ENCODE data around the gene DCC. TPM values are rescaled to one million over a fixed set of nuclear protein-coding genes. Genes with fewer than 3 reads are reported as not detected.
A peak's percentile ranks its signal among the peaks of the same experiment; 100 is the strongest.

DCC gene
- total RNA-seq, 1 experiment from 2014 or later, result not detected

GRCh38 chr18:52933356-52933755 is 593.4 kb downstream of the DCC start:
- DNase-seq (ENCODE audit: unreplicated experiment), result no peak
- Mint-ChIP-seq H3K9me3 (ENCODE audit: unreplicated experiment) (peaks cover 10% of the 10 kb centered on the region), H3K4me1 (ENCODE audit: insufficient read depth, unreplicated experiment) (no peaks in the 10 kb centered on the region), H3K27ac (ENCODE audit: low read depth, unreplicated experiment) (no peak overlapping the region), H3K27me3 (ENCODE audit: insufficient read depth, unreplicated experiment) (no peaks in the 10 kb centered on the region), H3K4me3 (ENCODE audit: unreplicated experiment) (no peak overlapping the region), H3K36me3 (ENCODE audit: insufficient read depth, unreplicated experiment) (no peaks in the 10 kb centered on the region)
- intact Hi-C loops (cut with micrococcal nuclease), result no loop called here
- TF ChIP-seq CTCF (IDR thresholded peaks at IDR 0.05; ENCODE audit: unreplicated experiment), result no peak
- ChIA-PET CTCF (interaction anchor here (0.7 kb wide), 1 partner anchor 11 kb away, joined by 3 read pairs; no protein-coding TSS in a partner anchor), POLR2A (no interaction called here)
- no TSS peak for BruUV-seq (replicated peaks)

- no TSS peak for BruUV-seq (replicated peaks)
- no peak for TF ChIP-seq CTCF (IDR thresholded peaks at IDR 0.05; ENCODE audit: unreplicated experiment)
- DNase-seq (ENCODE audit: unreplicated experiment), result peak; percentile 54
- H3K27ac Mint-ChIP-seq (ENCODE audit: low read depth, unreplicated experiment), result no peak overlapping the region
- CTCF ChIA-PET, result interaction anchor here (0.5 kb wide), 1 partner anchor 29 kb away, joined by 3 read pairs; no protein-coding TSS in a partner anchor
- intact Hi-C loops (cut with micrococcal nuclease), result no loop called here
- peaks cover 21% of the 10 kb centered on the region for H3K9me3 Mint-ChIP-seq (ENCODE audit: unreplicated experiment)
- POLR2A ChIA-PET, result no interaction called here
- no peaks in the 10 kb centered on the region for H3K36me3 Mint-ChIP-seq (ENCODE audit: insufficient read depth, unreplicated experiment)
- no peaks in the 10 kb centered on the region for H3K4me1 Mint-ChIP-seq (ENCODE audit: insufficient read depth, unreplicated experiment)
- no peaks in the 10 kb centered on the region for H3K27me3 Mint-ChIP-seq (ENCODE audit: insufficient read depth, unreplicated experiment)
- no peak overlapping the region for H3K4me3 Mint-ChIP-seq (ENCODE audit: unreplicated experiment)
Observed at GRCh38 chr18:52936931-52937330, 596.9 kb downstream of the DCC start.

GRCh38 chr18:52937840-52938239 is 597.8 kb downstream of the DCC start:
- Mint-ChIP-seq H3K9me3 (ENCODE audit: unreplicated experiment) (peaks cover 21% of the 10 kb centered on the region), H3K4me3 (ENCODE audit: unreplicated experiment) (no peak overlapping the region), H3K4me1 (ENCODE audit: insufficient read depth, unreplicated experiment) (no peaks in the 10 kb centered on the region), H3K27me3 (ENCODE audit: insufficient read depth, unreplicated experiment) (no peaks in the 10 kb centered on the region), H3K36me3 (ENCODE audit: insufficient read depth, unreplicated experiment) (no peaks in the 10 kb centered on the region), H3K27ac (ENCODE audit: low read depth, unreplicated experiment) (no peak overlapping the region)
- TF ChIP-seq CTCF (IDR thresholded peaks at IDR 0.05; ENCODE audit: unreplicated experiment), result no peak
- intact Hi-C loops (cut with micrococcal nuclease), result no loop called here
- peak; percentile 8 for DNase-seq (ENCODE audit: unreplicated experiment)
- CTCF ChIA-PET, result no interaction called here
- BruUV-seq (replicated peaks), result no TSS peak
- POLR2A ChIA-PET, result interaction anchor here (0.7 kb wide), 1 partner anchor 129 kb away, joined by 3 read pairs; no protein-coding TSS in a partner anchor

- TF ChIP-seq CTCF (IDR thresholded peaks at IDR 0.05; ENCODE audit: unreplicated experiment), result no peak
- BruUV-seq (replicated peaks), result no TSS peak
- intact Hi-C loops (cut with micrococcal nuclease), result no loop called here
- ChIA-PET CTCF (no interaction called here), POLR2A (no interaction called here)
- no peaks in the 10 kb centered on the region for H3K4me1 Mint-ChIP-seq (ENCODE audit: insufficient read depth, unreplicated experiment)
- no peak overlapping the region for H3K27ac Mint-ChIP-seq (ENCODE audit: low read depth, unreplicated experiment)
- H3K27me3 Mint-ChIP-seq (ENCODE audit: insufficient read depth, unreplicated experiment), result no peaks in the 10 kb centered on the region
- peaks cover 17% of the 10 kb centered on the region for H3K9me3 Mint-ChIP-seq (ENCODE audit: unreplicated experiment)
- peaks cover 7% of the 10 kb centered on the region for H3K36me3 Mint-ChIP-seq (ENCODE audit: insufficient read depth, unreplicated experiment)
- DNase-seq (ENCODE audit: unreplicated experiment), result no peak
- no peak overlapping the region for H3K4me3 Mint-ChIP-seq (ENCODE audit: unreplicated experiment)
Observed at GRCh38 chr18:52945552-52945951, 605.6 kb downstream of the DCC start.

All from MCF 10A (cell line).